GM23338 (cell line): ENCODE data around the gene CENPO. TPM values are rescaled to one million over a fixed set of nuclear protein-coding genes. Genes with fewer than 3 reads are reported as not detected.

Experiments
- ATAC-seq: fragments of 200-7000 bp; cut with Tn5 transposase; 3 replicates; pipeline ENCODE4 v1.9.1; 2020
- DNase-seq: peaks from one replicate; pipeline ENCODE4 v3.0.0-alpha.2; 2015; ENCODE audit warnings: low spot score
- H2AFZ ChIP-seq: fragments of 200-600 bp; sonication (generic); 2 replicates; pipeline ENCODE4 v1.8.0; 2016; ENCODE audit warnings: antibody characterized with exemption, mild to moderate bottlenecking, moderate library complexity
- H3F3A ChIP-seq: fragments of 200-600 bp; sonication (generic); replicated peaks from 2 replicates; pipeline ENCODE4 v1.8.0; 2017; ENCODE audit warnings: antibody characterized with exemption, mixed run types, low read depth
- H3K27ac ChIP-seq: fragments of 200-600 bp; sonication (generic); 2 replicates; pipeline ENCODE4 v1.6.1; 2016; ENCODE audit warnings: low read depth
- H3K27me3 ChIP-seq: fragments of 200-600 bp; sonication (generic); 2 replicates; pipeline ENCODE4 v1.8.0; 2016; ENCODE audit warnings: mild to moderate bottlenecking, mixed run types, moderate library complexity; ENCODE audit not compliant: insufficient read depth
- H3K36me3 ChIP-seq: fragments of 200-600 bp; sonication (generic); 2 replicates; pipeline ENCODE4 v1.8.0; 2016; ENCODE audit warnings: mild to moderate bottlenecking; ENCODE audit not compliant: insufficient read depth
- H3K4me1 ChIP-seq: fragments of 200-600 bp; sonication (generic); 2 replicates; pipeline ENCODE4 v1.8.0; 2016; ENCODE audit warnings: mild to moderate bottlenecking, moderate library complexity; ENCODE audit not compliant: insufficient read depth
- H3K4me2 ChIP-seq: fragments of 200-600 bp; sonication (generic); 2 replicates; pipeline ENCODE4 v1.7.1; 2017; ENCODE audit warnings: mixed run types
- H3K4me3 ChIP-seq: fragments of 200-600 bp; sonication (generic); 2 replicates; pipeline ENCODE4 v1.6.1; 2016; ENCODE audit warnings: mixed run types
- H3K79me2 ChIP-seq: fragments of 200-600 bp; sonication (generic); replicated peaks from 2 replicates; pipeline ENCODE4 v1.8.0; 2017; ENCODE audit warnings: mild to moderate bottlenecking; ENCODE audit not compliant: insufficient read depth
- H3K9me2 ChIP-seq: fragments of 200-600 bp; sonication (generic); 2 replicates; pipeline ENCODE4 v1.8.0; 2017; ENCODE audit not compliant: insufficient read depth
- H4K20me1 ChIP-seq: fragments of 200-600 bp; sonication (generic); replicated peaks from 2 replicates; pipeline ENCODE4 v1.8.0; 2017; ENCODE audit warnings: mild to moderate bottlenecking; ENCODE audit not compliant: insufficient read depth
- H3K27ac Mint-ChIP-seq: 2 replicates; pipeline ENCODE4 v1.8.0; 2020; ENCODE audit warnings: inconsistent platforms, mild to moderate bottlenecking, moderate library complexity, mixed read lengths
- H3K27me3 Mint-ChIP-seq: 3 replicates; pipeline ENCODE4 v1.8.0; 2022; ENCODE audit warnings: low read depth, mild to moderate bottlenecking, moderate library complexity, mixed read lengths, inconsistent platforms; ENCODE audit not compliant: insufficient read depth, poor library complexity
- H3K36me3 Mint-ChIP-seq: 3 replicates; pipeline ENCODE4 v1.8.0; 2021; ENCODE audit warnings: low read depth, mild to moderate bottlenecking, inconsistent platforms, moderate library complexity, mixed read lengths
- H3K4me1 Mint-ChIP-seq: 3 replicates; pipeline ENCODE4 v1.8.0; 2020; ENCODE audit warnings: mild to moderate bottlenecking, inconsistent platforms, mixed read lengths
- H3K4me3 Mint-ChIP-seq: 3 replicates; pipeline ENCODE4 v1.8.0; 2021; ENCODE audit warnings: moderate library complexity, mild to moderate bottlenecking, inconsistent platforms, mixed read lengths
- H3K9me3 Mint-ChIP-seq: 3 replicates; pipeline ENCODE4 v1.8.0; 2020; ENCODE audit warnings: moderate library complexity, mild to moderate bottlenecking, inconsistent platforms, mixed read lengths
- CREB1 ChIP-seq: fragments of 250-450 bp; sonication (Bioruptor Pico); IDR thresholded peaks from 2 replicates; pipeline ENCODE4 v1.5.0; 2020; ENCODE audit warnings: low read depth, mild to moderate bottlenecking, moderate library complexity
- EZH2 ChIP-seq: fragments of 200-600 bp; sonication (generic); IDR thresholded peaks from one replicate; pipeline ENCODE4 v1.8.0; 2017; ENCODE audit warnings: antibody characterized with exemption, mild to moderate bottlenecking, low read depth; ENCODE audit not compliant: unreplicated experiment
- EZH2phosphoT487 ChIP-seq: fragments of 200-600 bp; sonication (generic); IDR thresholded peaks from one replicate; pipeline ENCODE4 v1.8.1; 2018; ENCODE audit warnings: antibody characterized with exemption; ENCODE audit not compliant: unreplicated experiment
- JUNB ChIP-seq: IDR thresholded peaks from one replicate; pipeline ENCODE4 v1.6.1; 2016; ENCODE audit warnings: antibody characterized with exemption; ENCODE audit not compliant: unreplicated experiment
- NANOG ChIP-seq: IDR thresholded peaks from 2 replicates; pipeline ENCODE4 v1.6.1; 2016; ENCODE audit warnings: antibody characterized with exemption, borderline replicate concordance
- ZNF114 ChIP-seq: fragments of 250-450 bp; sonication (Bioruptor Pico); IDR thresholded peaks from 2 replicates; pipeline ENCODE4 v1.5.0; 2020; ENCODE audit warnings: mild to moderate bottlenecking, moderate library complexity
- ZNF331 ChIP-seq: fragments of 250-450 bp; sonication (Bioruptor Pico); IDR thresholded peaks from 2 replicates; pipeline ENCODE4 v1.5.0; 2020; ENCODE audit warnings: low read depth, mild to moderate bottlenecking, moderate library complexity
- polyA plus RNA-seq: library from polyadenylated mRNA; unstranded; fragments of >200 nt; fragmentation: Nextera tagmentation; extraction: Ambion mirVana; gene quantifications from 2 replicates; pipeline ENCODE4 v1.2.1, GENCODE V29; 2016
- total RNA-seq: library from RNA; depleted of rRNA; stranded (reverse); fragments of >200 nt; shearing (Covaris generic); gene quantifications from 2 replicates; pipeline ENCODE4 v1.2.3, GENCODE V29; 2014
- TF ChIP-seq, protein P1 (sequence below), 2 experiments: fragments of 200-600 bp in 1 of 2; sonication (generic) in 1 of 2; conservative IDR thresholded peaks; 2 replicates each; pipeline versions ENCODE4 v1.5.1 to v1.6.1; 2016 to 2017; ENCODE audit warnings: antibody characterized with exemption in 2 of 2, low read depth in 2 of 2, mild to moderate bottlenecking in 2 of 2, moderate library complexity in 1 of 2
- TF ChIP-seq, protein P2 (sequence below): fragments of 250-450 bp; sonication (Bioruptor Pico); IDR thresholded peaks from 2 replicates; pipeline ENCODE4 v1.5.0; 2020; ENCODE audit warnings: mild to moderate bottlenecking, moderate library complexity

The CENPO gene
- total and polyA plus RNA-seq, 2 experiments from 2014 or later = 27.0 to 44.7 TPM

DNA sequence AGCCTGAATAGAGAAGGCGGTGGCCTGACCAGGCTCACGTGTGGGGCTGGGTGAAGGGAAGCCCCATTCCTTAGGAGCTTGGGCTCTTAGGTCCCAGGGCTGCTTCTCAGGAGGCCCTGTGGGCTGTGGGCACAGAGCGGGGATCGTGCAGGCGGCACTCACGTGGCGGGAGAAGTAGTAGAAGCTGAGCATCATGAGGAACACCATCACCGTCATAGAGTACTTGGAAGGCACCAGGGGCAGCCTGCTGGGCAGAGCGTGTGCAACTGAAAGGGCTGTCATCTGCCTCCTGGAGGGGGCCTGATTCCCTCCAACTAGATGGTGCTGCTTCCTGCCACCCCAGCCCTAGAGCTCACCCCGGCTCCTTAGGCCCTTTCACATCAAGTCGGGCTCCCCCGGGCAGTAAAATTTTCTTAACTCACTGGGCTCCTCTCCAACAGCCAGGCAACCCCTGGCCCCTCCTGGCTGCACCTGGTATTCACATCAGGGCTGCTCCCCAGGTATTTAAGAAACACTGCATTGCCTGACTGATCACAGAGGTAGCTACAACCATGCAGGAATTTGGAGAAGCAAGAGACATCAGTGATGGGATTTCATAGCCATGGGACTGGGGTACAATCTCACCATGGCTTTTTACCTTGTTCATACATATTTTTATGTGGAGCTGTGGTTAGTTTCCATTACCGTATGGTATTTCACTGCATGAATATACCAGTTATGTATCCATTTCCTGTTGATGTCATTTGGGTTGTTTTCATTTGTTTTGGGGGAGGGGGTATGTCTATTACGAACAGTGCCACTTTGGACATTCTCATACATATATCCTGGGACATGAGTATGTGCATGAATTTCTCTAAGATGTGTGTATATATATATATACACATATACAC lies 32.9 kb downstream of the CENPO start:
- Histone ChIP-seq H3K9me2 (no peaks in the 10 kb centered on the region; the same call in 1 of the 2 replicates), H4K20me1 (peaks cover 8% of the 10 kb centered on the region; the same call in 1 of the 2 replicates), H3K27me3 (no peaks in the 10 kb centered on the region), H3K27ac (no peak overlapping the region), H3F3A (peaks cover 11% of the 10 kb centered on the region; the same call in 1 of the 2 replicates), H3K36me3 (peaks cover 5% of the 10 kb centered on the region; the same call in 1 of the 2 replicates), H3K79me2 (no peaks in the 10 kb centered on the region), H3K4me2 (no peak overlapping the region), H2AFZ (no peak overlapping the region), H3K4me1 (peaks cover 18% of the 10 kb centered on the region), H3K4me3 (no peak overlapping the region)
- TF ChIP-seq, protein P1, sequence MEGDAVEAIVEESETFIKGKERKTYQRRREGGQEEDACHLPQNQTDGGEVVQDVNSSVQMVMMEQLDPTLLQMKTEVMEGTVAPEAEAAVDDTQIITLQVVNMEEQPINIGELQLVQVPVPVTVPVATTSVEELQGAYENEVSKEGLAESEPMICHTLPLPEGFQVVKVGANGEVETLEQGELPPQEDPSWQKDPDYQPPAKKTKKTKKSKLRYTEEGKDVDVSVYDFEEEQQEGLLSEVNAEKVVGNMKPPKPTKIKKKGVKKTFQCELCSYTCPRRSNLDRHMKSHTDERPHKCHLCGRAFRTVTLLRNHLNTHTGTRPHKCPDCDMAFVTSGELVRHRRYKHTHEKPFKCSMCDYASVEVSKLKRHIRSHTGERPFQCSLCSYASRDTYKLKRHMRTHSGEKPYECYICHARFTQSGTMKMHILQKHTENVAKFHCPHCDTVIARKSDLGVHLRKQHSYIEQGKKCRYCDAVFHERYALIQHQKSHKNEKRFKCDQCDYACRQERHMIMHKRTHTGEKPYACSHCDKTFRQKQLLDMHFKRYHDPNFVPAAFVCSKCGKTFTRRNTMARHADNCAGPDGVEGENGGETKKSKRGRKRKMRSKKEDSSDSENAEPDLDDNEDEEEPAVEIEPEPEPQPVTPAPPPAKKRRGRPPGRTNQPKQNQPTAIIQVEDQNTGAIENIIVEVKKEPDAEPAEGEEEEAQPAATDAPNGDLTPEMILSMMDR (conservative IDR thresholded peaks at IDR 0.05; ENCODE audit: low read depth in 2 of 2) = peak in 1 of 2 experiments; percentile 23; a peak in 2 of 4 replicates
- no peak for TF ChIP-seq CREB1 (CRISPR knock-in tag)
- peaks cover 48% of the 10 kb centered on the region for H3K4me1 Mint-ChIP-seq
- H3K4me3 Mint-ChIP-seq = no peak overlapping the region
- no peaks in the 10 kb centered on the region for H3K9me3 Mint-ChIP-seq
- peak; percentile 57 for DNase-seq
- peaks cover 65% of the 10 kb centered on the region for H3K36me3 Mint-ChIP-seq
- H3K27ac Mint-ChIP-seq = no peak overlapping the region
- ATAC-seq = peak; percentile 2
- H3K27me3 Mint-ChIP-seq = peaks cover 33% of the 10 kb centered on the region

DNA sequence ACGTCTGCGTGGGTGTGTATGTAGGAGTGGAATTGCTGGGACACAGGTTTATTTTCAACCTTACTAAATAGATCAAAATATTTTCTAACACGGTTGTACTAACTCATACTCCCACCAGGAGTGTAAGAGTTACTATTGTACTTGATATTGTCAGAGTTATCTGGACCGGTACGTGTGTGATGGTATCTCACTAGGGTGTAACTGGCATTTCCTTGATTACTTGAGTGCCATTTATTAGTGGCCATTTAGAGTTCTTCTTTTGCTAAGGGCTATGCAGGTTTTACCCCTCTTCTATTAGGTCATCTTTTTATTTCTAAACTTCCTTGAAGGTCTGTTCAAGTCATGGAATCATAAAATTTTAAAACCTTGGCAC lies 33.5 kb downstream of the CENPO start:
- H3K9me2 ChIP-seq = no peaks in the 10 kb centered on the region; the same call in 1 of the 2 replicates
- TF ChIP-seq, protein P2, sequence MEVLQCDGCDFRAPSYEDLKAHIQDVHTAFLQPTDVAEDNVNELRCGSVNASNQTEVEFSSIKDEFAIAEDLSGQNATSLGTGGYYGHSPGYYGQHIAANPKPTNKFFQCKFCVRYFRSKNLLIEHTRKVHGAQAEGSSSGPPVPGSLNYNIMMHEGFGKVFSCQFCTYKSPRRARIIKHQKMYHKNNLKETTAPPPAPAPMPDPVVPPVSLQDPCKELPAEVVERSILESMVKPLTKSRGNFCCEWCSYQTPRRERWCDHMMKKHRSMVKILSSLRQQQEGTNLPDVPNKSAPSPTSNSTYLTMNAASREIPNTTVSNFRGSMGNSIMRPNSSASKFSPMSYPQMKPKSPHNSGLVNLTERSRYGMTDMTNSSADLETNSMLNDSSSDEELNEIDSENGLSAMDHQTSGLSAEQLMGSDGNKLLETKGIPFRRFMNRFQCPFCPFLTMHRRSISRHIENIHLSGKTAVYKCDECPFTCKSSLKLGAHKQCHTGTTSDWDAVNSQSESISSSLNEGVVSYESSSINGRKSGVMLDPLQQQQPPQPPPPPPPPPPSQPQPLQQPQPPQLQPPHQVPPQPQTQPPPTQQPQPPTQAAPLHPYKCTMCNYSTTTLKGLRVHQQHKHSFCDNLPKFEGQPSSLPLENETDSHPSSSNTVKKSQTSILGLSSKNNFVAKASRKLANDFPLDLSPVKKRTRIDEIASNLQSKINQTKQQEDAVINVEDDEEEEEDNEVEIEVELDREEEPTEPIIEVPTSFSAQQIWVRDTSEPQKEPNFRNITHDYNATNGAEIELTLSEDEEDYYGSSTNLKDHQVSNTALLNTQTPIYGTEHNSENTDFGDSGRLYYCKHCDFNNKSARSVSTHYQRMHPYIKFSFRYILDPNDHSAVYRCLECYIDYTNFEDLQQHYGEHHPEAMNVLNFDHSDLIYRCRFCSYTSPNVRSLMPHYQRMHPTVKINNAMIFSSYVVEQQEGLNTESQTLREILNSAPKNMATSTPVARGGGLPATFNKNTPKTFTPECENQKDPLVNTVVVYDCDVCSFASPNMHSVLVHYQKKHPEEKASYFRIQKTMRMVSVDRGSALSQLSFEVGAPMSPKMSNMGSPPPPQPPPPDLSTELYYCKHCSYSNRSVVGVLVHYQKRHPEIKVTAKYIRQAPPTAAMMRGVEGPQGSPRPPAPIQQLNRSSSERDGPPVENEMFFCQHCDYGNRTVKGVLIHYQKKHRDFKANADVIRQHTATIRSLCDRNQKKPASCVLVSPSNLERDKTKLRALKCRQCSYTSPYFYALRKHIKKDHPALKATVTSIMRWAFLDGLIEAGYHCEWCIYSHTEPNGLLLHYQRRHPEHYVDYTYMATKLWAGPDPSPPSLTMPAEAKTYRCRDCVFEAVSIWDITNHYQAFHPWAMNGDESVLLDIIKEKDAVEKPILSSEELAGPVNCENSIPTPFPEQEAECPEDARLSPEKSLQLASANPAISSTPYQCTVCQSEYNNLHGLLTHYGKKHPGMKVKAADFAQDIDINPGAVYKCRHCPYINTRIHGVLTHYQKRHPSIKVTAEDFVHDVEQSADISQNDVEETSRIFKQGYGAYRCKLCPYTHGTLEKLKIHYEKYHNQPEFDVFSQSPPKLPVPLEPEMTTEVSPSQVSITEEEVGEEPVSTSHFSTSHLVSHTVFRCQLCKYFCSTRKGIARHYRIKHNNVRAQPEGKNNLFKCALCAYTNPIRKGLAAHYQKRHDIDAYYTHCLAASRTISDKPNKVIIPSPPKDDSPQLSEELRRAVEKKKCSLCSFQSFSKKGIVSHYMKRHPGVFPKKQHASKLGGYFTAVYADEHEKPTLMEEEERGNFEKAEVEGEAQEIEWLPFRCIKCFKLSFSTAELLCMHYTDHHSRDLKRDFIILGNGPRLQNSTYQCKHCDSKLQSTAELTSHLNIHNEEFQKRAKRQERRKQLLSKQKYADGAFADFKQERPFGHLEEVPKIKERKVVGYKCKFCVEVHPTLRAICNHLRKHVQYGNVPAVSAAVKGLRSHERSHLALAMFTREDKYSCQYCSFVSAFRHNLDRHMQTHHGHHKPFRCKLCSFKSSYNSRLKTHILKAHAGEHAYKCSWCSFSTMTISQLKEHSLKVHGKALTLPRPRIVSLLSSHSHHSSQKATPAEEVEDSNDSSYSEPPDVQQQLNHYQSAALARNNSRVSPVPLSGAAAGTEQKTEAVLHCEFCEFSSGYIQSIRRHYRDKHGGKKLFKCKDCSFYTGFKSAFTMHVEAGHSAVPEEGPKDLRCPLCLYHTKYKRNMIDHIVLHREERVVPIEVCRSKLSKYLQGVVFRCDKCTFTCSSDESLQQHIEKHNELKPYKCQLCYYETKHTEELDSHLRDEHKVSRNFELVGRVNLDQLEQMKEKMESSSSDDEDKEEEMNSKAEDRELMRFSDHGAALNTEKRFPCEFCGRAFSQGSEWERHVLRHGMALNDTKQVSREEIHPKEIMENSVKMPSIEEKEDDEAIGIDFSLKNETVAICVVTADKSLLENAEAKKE = no peak
- TF ChIP-seq, protein P1 (conservative IDR thresholded peaks at IDR 0.05; ENCODE audit: low read depth in 2 of 2) = no peak
- TF ChIP-seq EZH2 = no peak
- no peak for TF ChIP-seq JUNB
- no peak for TF ChIP-seq CREB1 (CRISPR knock-in tag)
- TF ChIP-seq EZH2phosphoT487 = no peak
- no peak for TF ChIP-seq ZNF331
- no peak for TF ChIP-seq NANOG
- TF ChIP-seq ZNF114 (CRISPR knock-in tag) = no peak

More for the DNA sequence above, 33.5 kb downstream of the CENPO start:
- no peak overlapping the region; the same call in 1 of the 2 replicates for H3K27ac ChIP-seq
- Mint-ChIP-seq H3K27me3 (peaks cover 27% of the 10 kb centered on the region), H3K27ac (no peak overlapping the region; the same call in 1 of the 2 replicates), H3K4me3 (no peak overlapping the region), H3K9me3 (no peaks in the 10 kb centered on the region), H3K36me3 (peaks cover 63% of the 10 kb centered on the region), H3K4me1 (peaks cover 41% of the 10 kb centered on the region)
- H3K4me3 ChIP-seq = no peak overlapping the region
- H2AFZ ChIP-seq = no peak overlapping the region
- no peak overlapping the region for H3K4me2 ChIP-seq
- no peaks in the 10 kb centered on the region for H3K79me2 ChIP-seq
- H4K20me1 ChIP-seq = peaks cover 8% of the 10 kb centered on the region; the same call in 1 of the 2 replicates
- ATAC-seq (no peak), DNase-seq (no peak)
- H3K27me3 ChIP-seq = no peaks in the 10 kb centered on the region
- peaks cover 9% of the 10 kb centered on the region; the same call in 1 of the 2 replicates for H3F3A ChIP-seq
- peaks cover 12% of the 10 kb centered on the region for H3K4me1 ChIP-seq
- H3K36me3 ChIP-seq = peaks cover 5% of the 10 kb centered on the region; the same call in 1 of the 2 replicates
